ENCODE data around the gene RSPO1. TPM values are rescaled to one million over a fixed set of nuclear protein-coding genes. Genes with fewer than 3 reads are reported as not detected.

The RSPO1 gene
- total and polyA plus RNA-seq, 10 of the 15 experiments (the other 5 are each of a cell fraction or from before 2014, with no cell fraction given), result not detected

DNA sequence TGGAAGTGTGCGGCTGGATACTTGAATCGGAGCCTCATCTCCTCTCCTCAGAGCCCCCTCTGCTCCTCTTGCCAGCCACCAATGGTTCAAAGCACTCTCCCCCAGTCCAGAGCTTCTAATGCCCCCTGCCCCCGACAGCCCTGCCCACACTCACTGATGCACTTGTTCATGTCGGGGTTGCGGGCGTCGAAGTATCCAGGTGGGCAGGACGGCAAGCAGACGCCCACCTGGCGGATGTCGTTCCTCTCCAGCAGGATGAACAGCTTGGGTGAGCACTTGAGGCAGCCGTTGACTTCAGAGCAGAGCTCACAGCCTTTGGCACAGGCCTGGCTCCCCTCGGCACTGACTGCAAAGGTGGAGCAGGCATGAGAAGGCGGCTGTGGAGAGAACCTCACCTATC lies 18.4 kb downstream of the RSPO1 start (continued):
- no peak for TF ChIP-seq STAT3 (IDR thresholded peaks at IDR 0.05; ENCODE audit: low read depth, low read length)
- no peak for TF ChIP-seq NFYA (IDR thresholded peaks at IDR 0.05; ENCODE audit: borderline replicate concordance, low read depth, low read length)
- no peak for TF ChIP-seq MYB (IDR thresholded peaks at IDR 0.05; ENCODE audit: borderline replicate concordance, low read depth, low read length)
- TF ChIP-seq EP300 (IDR thresholded peaks at IDR 0.05; ENCODE audit: borderline replicate concordance in 1 of 2, control insufficient read depth in 1 of 2, low read depth in 2 of 2, low read length in 2 of 2), result no peak
- TF ChIP-seq RAD21 (IDR thresholded peaks at IDR 0.05; ENCODE audit: insufficient read depth, low read depth, low read length), result no peak
- TF ChIP-seq EED (IDR thresholded peaks at IDR 0.05; ENCODE audit: low read depth), result no peak
- TF ChIP-seq ZZZ3 (IDR thresholded peaks at IDR 0.05; ENCODE audit: control insufficient read depth, insufficient read length, low read depth), result no peak
- TF ChIP-seq KLF5 (IDR thresholded peaks at IDR 0.05; ENCODE audit: partially characterized antibody), result no peak
- no peak for TF ChIP-seq MTA3 (IDR thresholded peaks at IDR 0.05; ENCODE audit: borderline replicate concordance, low read length)

DNA sequence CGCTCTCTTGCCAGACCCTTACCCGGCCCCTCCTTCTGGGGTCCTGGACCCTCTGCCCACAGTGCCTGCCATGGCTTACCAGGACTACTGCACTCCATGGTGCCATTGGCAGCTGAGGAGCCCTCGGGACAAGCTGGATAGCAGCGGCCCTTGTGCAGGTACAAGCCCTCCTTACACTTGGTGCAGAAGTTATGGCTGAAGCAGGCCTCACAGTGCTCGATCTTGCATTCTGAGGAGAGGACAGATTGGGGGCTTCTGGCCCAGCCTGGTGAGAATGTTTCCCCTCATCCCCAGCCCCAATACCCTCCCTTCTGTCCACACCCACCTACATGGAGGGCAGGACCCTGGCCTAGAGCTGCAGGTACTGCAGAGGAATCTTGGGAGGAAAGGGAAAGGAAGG lies 20.6 kb downstream of the RSPO1 start:
- H3K79me2 ChIP-seq (ENCODE audit: control insufficient read depth, insufficient read depth, low read length), result no peaks in the 10 kb centered on the region
- ChIA-PET CTCF (no interaction called here), SMC1A (ENCODE audit: uncharacterized antibody, unreplicated experiment) (no interaction called here), RAD21 (ENCODE audit: unreplicated experiment) (no interaction called here), POLR2A (no interaction called here)
- DNase-seq (ENCODE audit: low read depth, low spot score), result no peak
- ATAC-seq, result no peak
- H3K4me1 ChIP-seq (ENCODE audit: control insufficient read depth, insufficient read depth, low read length), result no peaks in the 10 kb centered on the region
- no peaks in the 10 kb centered on the region for H3K36me3 ChIP-seq (ENCODE audit: control insufficient read depth in 2 of 2, insufficient read depth in 2 of 2, low read length in 1 of 2)
- no TSS peak for BruUV-seq (replicated peaks)
- no peak overlapping the region for H2AFZ ChIP-seq (ENCODE audit: control insufficient read depth, low read depth, low read length)
- FAIRE-seq, result no peak
- peaks cover 5 to 7% of the 10 kb centered on the region in 2 experiments; a peak in 3 of 4 replicates for H3K27me3 ChIP-seq (replicated peaks in 1 of 2; ENCODE audit: control insufficient read depth in 2 of 2, insufficient read depth in 2 of 2, low read length in 1 of 2)
- H3K27ac ChIP-seq (ENCODE audit: control insufficient read depth, insufficient read depth), result no peak overlapping the region
- H3K9me3 ChIP-seq (replicated peaks; ENCODE audit: control insufficient read depth, insufficient read depth, low read length), result no peaks in the 10 kb centered on the region
- intact Hi-C loops (cut with micrococcal nuclease; ENCODE audit: unreplicated experiment) (no loop called here), in situ Hi-C loops (cut with MboI) (no loop called here)
- H3K4me2 ChIP-seq (ENCODE audit: control insufficient read depth, insufficient read depth), result no peak overlapping the region
- 29% methylated on average over 5 of the region's 5 CpGs for WGBS (ENCODE audit: insufficient coverage, insufficient replicate concordance, low lambda C conversion rate, missing lambda C conversion rate)
- no peak overlapping the region for H3K9ac ChIP-seq (ENCODE audit: control insufficient read depth, insufficient read depth, low read length)
- H4K20me1 ChIP-seq (ENCODE audit: control insufficient read depth, insufficient read depth), result no peaks in the 10 kb centered on the region
- H3K4me3 ChIP-seq, result no peak overlapping the region
- TF ChIP-seq HDGF (IDR thresholded peaks at IDR 0.05) (no peak), HDAC6 (IDR thresholded peaks at IDR 0.05; ENCODE audit: unreplicated experiment) (no peak), FOS (IDR thresholded peaks at IDR 0.05; ENCODE audit: borderline replicate concordance, extremely low read depth, insufficient read length) (no peak), CHD2 (IDR thresholded peaks at IDR 0.05; ENCODE audit: borderline replicate concordance, low read depth, low read length) (no peak), EED (IDR thresholded peaks at IDR 0.05; ENCODE audit: low read depth) (no peak), MTA2 (IDR thresholded peaks at IDR 0.05; ENCODE audit: low read depth) (no peak), ATF7 (IDR thresholded peaks at IDR 0.05; ENCODE audit: low read depth) (no peak), RBBP5 (conservative IDR thresholded peaks at IDR 0.05) (no peak), CBX5 (IDR thresholded peaks at IDR 0.05; ENCODE audit: low read depth) (no peak), GATAD2B (conservative IDR thresholded peaks at IDR 0.05; ENCODE audit: low read depth) (no peak), JUND (IDR thresholded peaks at IDR 0.05; ENCODE audit: low read depth, low read length) (no peak), EZH2 (IDR thresholded peaks at IDR 0.05; ENCODE audit: borderline replicate concordance, control insufficient read depth, low read depth, low read length) (no peak), ESRRA (IDR thresholded peaks at IDR 0.05; ENCODE audit: low read length) (no peak)
- TF ChIP-seq, protein P1, sequence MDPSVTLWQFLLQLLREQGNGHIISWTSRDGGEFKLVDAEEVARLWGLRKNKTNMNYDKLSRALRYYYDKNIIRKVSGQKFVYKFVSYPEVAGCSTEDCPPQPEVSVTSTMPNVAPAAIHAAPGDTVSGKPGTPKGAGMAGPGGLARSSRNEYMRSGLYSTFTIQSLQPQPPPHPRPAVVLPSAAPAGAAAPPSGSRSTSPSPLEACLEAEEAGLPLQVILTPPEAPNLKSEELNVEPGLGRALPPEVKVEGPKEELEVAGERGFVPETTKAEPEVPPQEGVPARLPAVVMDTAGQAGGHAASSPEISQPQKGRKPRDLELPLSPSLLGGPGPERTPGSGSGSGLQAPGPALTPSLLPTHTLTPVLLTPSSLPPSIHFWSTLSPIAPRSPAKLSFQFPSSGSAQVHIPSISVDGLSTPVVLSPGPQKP (IDR thresholded peaks at IDR 0.05; ENCODE audit: low read depth, low read length), result no peak
